Measurements from ENCODE around the gene METTL8.

The METTL8 gene

GRCh38 chr2:171347591-171348032 lies 86.2 kb downstream of the METTL8 start:
- Histone ChIP-seq H3K27me3 (ENCODE audit: insufficient read depth, low read length, poor library complexity, severe bottlenecking) (no peaks in the 10 kb centered on the region), H3K4me1 (ENCODE audit: insufficient read depth, low read length, poor library complexity, severe bottlenecking) (peaks cover 42% of the 10 kb centered on the region), H3K9me2 (replicated peaks; ENCODE audit: low read depth, low read length) (no peaks in the 10 kb centered on the region), H2AFZ (ENCODE audit: low read length) (0 out of 2 replicates have a peak overlapping the region, but pooled peaks have one; percentile 10), H3K9me3 (ENCODE audit: insufficient read depth, low read depth, low read length) (no peaks in the 10 kb centered on the region; the same call in 1 of the 2 replicates), H3K36me3 (ENCODE audit: insufficient read depth, low read length) (no peaks in the 10 kb centered on the region), H3K9ac (ENCODE audit: low read depth, low read length, poor library complexity, severe bottlenecking) (no peak overlapping the region), H3K79me2 (ENCODE audit: insufficient read depth, low read length) (no peaks in the 10 kb centered on the region), H3F3A (ENCODE audit: low read depth) (no peaks in the 10 kb centered on the region), H3K4me2 (ENCODE audit: low read depth, low read length, poor library complexity, severe bottlenecking) (peak overlapping the region; percentile 12), H3K4me3 (ENCODE audit: low read length, poor library complexity, severe bottlenecking) (no peak overlapping the region), H4K20me1 (ENCODE audit: insufficient read depth, low read length, poor library complexity, severe bottlenecking) (no peaks in the 10 kb centered on the region)
- TF ChIP-seq CTCF (conservative IDR thresholded peaks at IDR 0.05; ENCODE audit: low read length): no peak

- Histone ChIP-seq H3K9me2 (replicated peaks; ENCODE audit: low read depth, low read length) (no peaks in the 10 kb centered on the region), H3K36me3 (ENCODE audit: insufficient read depth, low read length) (no peaks in the 10 kb centered on the region), H3K9ac (ENCODE audit: low read depth, low read length, poor library complexity, severe bottlenecking) (no peak overlapping the region), H3K9me3 (ENCODE audit: insufficient read depth, low read depth, low read length) (no peaks in the 10 kb centered on the region; the same call in 1 of the 2 replicates), H2AFZ (ENCODE audit: low read length) (peak overlapping the region; percentile 7; the same call in 1 of the 2 replicates), H3K27me3 (ENCODE audit: insufficient read depth, low read length, poor library complexity, severe bottlenecking) (no peaks in the 10 kb centered on the region), H3K4me2 (ENCODE audit: low read depth, low read length, poor library complexity, severe bottlenecking) (peak overlapping the region; percentile 12), H3K79me2 (ENCODE audit: insufficient read depth, low read length) (no peaks in the 10 kb centered on the region), H4K20me1 (ENCODE audit: insufficient read depth, low read length, poor library complexity, severe bottlenecking) (no peaks in the 10 kb centered on the region), H3K4me1 (ENCODE audit: insufficient read depth, low read length, poor library complexity, severe bottlenecking) (peaks cover 48% of the 10 kb centered on the region), H3F3A (ENCODE audit: low read depth) (no peaks in the 10 kb centered on the region), H3K4me3 (ENCODE audit: low read length, poor library complexity, severe bottlenecking) (no peak overlapping the region)
- peak; percentile 27; the same call in 1 of the 2 replicates for TF ChIP-seq CTCF (conservative IDR thresholded peaks at IDR 0.05; ENCODE audit: low read length)
- no peak for TF ChIP-seq EZH2phosphoT487 (IDR thresholded peaks at IDR 0.05; ENCODE audit: borderline replicate concordance)
Observed at GRCh38 chr2:171346723-171347557, 86.8 kb downstream of the METTL8 start.

GRCh38 chr2:171345971-171346722 lies 87.6 kb downstream of the METTL8 start:
- no peak for TF ChIP-seq CTCF (conservative IDR thresholded peaks at IDR 0.05; ENCODE audit: low read length)
- TF ChIP-seq EZH2phosphoT487 (IDR thresholded peaks at IDR 0.05; ENCODE audit: borderline replicate concordance): no peak
- no peaks in the 10 kb centered on the region for H3K36me3 ChIP-seq (ENCODE audit: insufficient read depth, low read length)
- no peak overlapping the region for H3K4me3 ChIP-seq (ENCODE audit: low read length, poor library complexity, severe bottlenecking)
- no peaks in the 10 kb centered on the region for H3K9me3 ChIP-seq (ENCODE audit: insufficient read depth, low read depth, low read length)
- H3K27me3 ChIP-seq (ENCODE audit: insufficient read depth, low read length, poor library complexity, severe bottlenecking): no peaks in the 10 kb centered on the region
- no peaks in the 10 kb centered on the region for H3K9me2 ChIP-seq (replicated peaks; ENCODE audit: low read depth, low read length)
- no peak overlapping the region for H3K4me2 ChIP-seq (ENCODE audit: low read depth, low read length, poor library complexity, severe bottlenecking)
- H3K79me2 ChIP-seq (ENCODE audit: insufficient read depth, low read length): no peaks in the 10 kb centered on the region
- H3K9ac ChIP-seq (ENCODE audit: low read depth, low read length, poor library complexity, severe bottlenecking): no peak overlapping the region
- H4K20me1 ChIP-seq (ENCODE audit: insufficient read depth, low read length, poor library complexity, severe bottlenecking): no peaks in the 10 kb centered on the region
- no peaks in the 10 kb centered on the region for H3F3A ChIP-seq (ENCODE audit: low read depth)
- no peak overlapping the region for H2AFZ ChIP-seq (ENCODE audit: low read length)
- H3K4me1 ChIP-seq (ENCODE audit: insufficient read depth, low read length, poor library complexity, severe bottlenecking): peaks cover 55% of the 10 kb centered on the region
